HG03558 (cell line): ENCODE measurements around the gene EPN2.

ENCODE experiments used
- ATAC-seq: cut with Tn5 transposase; IDR thresholded peaks from one replicate; pipeline ENCODE4 v1.9.1; 2021; ENCODE audit warnings: moderate number of reproducible peaks; ENCODE audit not compliant: unreplicated experiment; ENCODE audit errors: extremely low read depth

The EPN2 gene

GRCh38 chr17:19322129-19322505 lies 85.0 kb downstream of the EPN2 start:
- ATAC-seq, result no peak

GRCh38 chr17:19322861-19323260 lies 85.7 kb downstream of the EPN2 start:
- ATAC-seq, result no peak

GRCh38 chr17:19325542-19325941 lies 88.4 kb downstream of the EPN2 start:
- no peak for ATAC-seq

GRCh38 chr17:19327031-19327783 lies 90.0 kb downstream of the EPN2 start:
- ATAC-seq, result no peak

GRCh38 chr17:19328441-19329061 lies 91.4 kb downstream of the EPN2 start:
- ATAC-seq, result no peak

GRCh38 chr17:19329136-19329535 lies 92.0 kb downstream of the EPN2 start:
- ATAC-seq, result no peak

- no peak for ATAC-seq
Observed at GRCh38 chr17:19329839-19330238, 92.7 kb downstream of the EPN2 start.

GRCh38 chr17:19330271-19330670 lies 93.1 kb downstream of the EPN2 start:
- ATAC-seq, result no peak

GRCh38 chr17:19331134-19331533 lies 94.0 kb downstream of the EPN2 start:
- no peak for ATAC-seq

GRCh38 chr17:19331543-19332245 lies 94.5 kb downstream of the EPN2 start:
- no peak for ATAC-seq

- ATAC-seq, result no peak
Observed at GRCh38 chr17:19332371-19333131, 95.4 kb downstream of the EPN2 start.

GRCh38 chr17:19333132-19333440 lies 95.9 kb downstream of the EPN2 start:
- no peak for ATAC-seq

GRCh38 chr17:19333736-19334290 lies 96.6 kb downstream of the EPN2 start:
- no peak for ATAC-seq

GRCh38 chr17:19334331-19334730 lies 97.2 kb downstream of the EPN2 start:
- no peak for ATAC-seq

GRCh38 chr17:19335951-19336631 lies 98.9 kb downstream of the EPN2 start:
- no peak for ATAC-seq

GRCh38 chr17:19336938-19337711 lies 100.0 kb downstream of the EPN2 start:
- ATAC-seq, result no peak

- no peak for ATAC-seq
Observed at GRCh38 chr17:19337712-19338023, 100.5 kb downstream of the EPN2 start.

- ATAC-seq, result no peak
Observed at GRCh38 chr17:19338031-19338990, 101.1 kb downstream of the EPN2 start.
